Ovary (tissue), 9 donors: ENCODE data around the gene TM9SF4. TPM values are rescaled to one million over a fixed set of nuclear protein-coding genes. Genes with fewer than 3 reads are reported as not detected.

Experiments used
- DNase-seq, 5 donors: peaks; one replicate each; pipeline ENCODE4 v3.0.0-alpha.2; 2019 to 2020
- H3K27ac ChIP-seq, 2 donors: fragments of 200-600 bp; one replicate each; pipeline versions ENCODE4 v1.5.1 to v1.8.0; 2019 to 2022
- H3K27me3 ChIP-seq: fragments of 200-600 bp; one replicate; pipeline ENCODE4 v1.8.0; 2022
- H3K36me3 ChIP-seq: fragments of 200-600 bp; sonication (generic); one replicate; pipeline ENCODE4 v1.5.1; 2019
- H3K4me1 ChIP-seq: one replicate; pipeline ENCODE4 v1.8.1; 2013; ENCODE audit warnings: mild to moderate bottlenecking, moderate library complexity; ENCODE audit not compliant: insufficient read depth
- H3K4me3 ChIP-seq: fragments of 200-600 bp; sonication (generic); one replicate; pipeline ENCODE4 v1.5.1; 2017
- H3K9me3 ChIP-seq, 2 donors: fragments of 200-600 bp in 1 of 2; sonication (generic) in 1 of 2; one replicate each; pipeline versions ENCODE4 v1.5.1 to v1.8.1; 2013 to 2019; ENCODE audit warnings: mild to moderate bottlenecking in 1 of 2, moderate library complexity in 1 of 2
- EP300 ChIP-seq: sonication (generic); formaldehyde crosslinking; IDR thresholded peaks from one replicate; pipeline ENCODE4 v1.6.1; 2017; ENCODE audit warnings: antibody characterized with exemption
- POLR2A ChIP-seq: fragments of 450-650 bp; IDR thresholded peaks from one replicate; pipeline ENCODE4 v1.6.1; 2017; ENCODE audit warnings: antibody characterized with exemption, mild to moderate bottlenecking, moderate library complexity
- WGBS, 3 donors: extraction: QIAGEN DNeasy Blood & Tissue Kit in 1 of 3; methylation state at CpG; one replicate each; pipeline versions ENCODE4 v1.1.5 to v1.1.7; 2013 to 2017; 5-methylcytosine and 5-hydroxymethylcytosine counted together
- intact Hi-C, 4 donors: fragments of 100-400 bp; cut with DNase I; formaldehyde crosslinking; loops; one replicate each; pipeline versions ENCODE4 v1.11.0 to v1.15.1; 2022 to 2023
- polyA plus RNA-seq, 2 donors: library from polyadenylated mRNA; stranded (reverse); fragments of 200-250 nt in 1 of 2; fragments of 350-450 nt in 1 of 2; fragmentation: Illumina TruSeq in 1 of 2; extraction: RNeasy Lipid Tissue Mini Kit (QIAGEN cat#74804) in 1 of 2; gene quantifications; one replicate each; pipeline ENCODE4 v1.2.3, GENCODE V29; 2013 to 2014
- total RNA-seq, 7 donors: library from RNA; depleted of rRNA in 2 of 7; stranded (reverse); fragments of >200 nt in 2 of 7; fragmentation: NEBNext Ultra II Directional in 3 of 7; extraction: Animal tissue kit (Norgen Biotek cat#: 25700) in 3 of 7; gene quantifications; one replicate each; pipeline versions ENCODE4 v1.1.0 to v1.2.4, GENCODE V29; 2016 to 2023
- TF ChIP-seq, protein P1 (sequence below), 3 donors: fragments of 450-650 bp in 2 of 3; fragments of 200-600 bp in 1 of 3; IDR thresholded peaks; one replicate each; pipeline versions ENCODE4 v1.5.1 to v1.8.0; 2016 to 2022; ENCODE audit warnings: antibody characterized with exemption in 3 of 3, mild to moderate bottlenecking in 1 of 3
- donor health status: DM: no; HTN: no; CAD: no; lungs with moderate emphysema.
- donor health status: DM: no; HTN: no; CAD: no.
- donor health status: Bipolar disorder and iron deficiency.
- donor health status: DM: yes; HTN: yes; CAD: no.
- donor health status: DM: no; HTN: no; CAD: no.
- donor health status: DM: yes; HTN: yes; CAD: no.

TM9SF4 gene
- total and polyA plus RNA-seq, 9 donors = 16.2 to 51.0 (median 37.2) TPM

DNA sequence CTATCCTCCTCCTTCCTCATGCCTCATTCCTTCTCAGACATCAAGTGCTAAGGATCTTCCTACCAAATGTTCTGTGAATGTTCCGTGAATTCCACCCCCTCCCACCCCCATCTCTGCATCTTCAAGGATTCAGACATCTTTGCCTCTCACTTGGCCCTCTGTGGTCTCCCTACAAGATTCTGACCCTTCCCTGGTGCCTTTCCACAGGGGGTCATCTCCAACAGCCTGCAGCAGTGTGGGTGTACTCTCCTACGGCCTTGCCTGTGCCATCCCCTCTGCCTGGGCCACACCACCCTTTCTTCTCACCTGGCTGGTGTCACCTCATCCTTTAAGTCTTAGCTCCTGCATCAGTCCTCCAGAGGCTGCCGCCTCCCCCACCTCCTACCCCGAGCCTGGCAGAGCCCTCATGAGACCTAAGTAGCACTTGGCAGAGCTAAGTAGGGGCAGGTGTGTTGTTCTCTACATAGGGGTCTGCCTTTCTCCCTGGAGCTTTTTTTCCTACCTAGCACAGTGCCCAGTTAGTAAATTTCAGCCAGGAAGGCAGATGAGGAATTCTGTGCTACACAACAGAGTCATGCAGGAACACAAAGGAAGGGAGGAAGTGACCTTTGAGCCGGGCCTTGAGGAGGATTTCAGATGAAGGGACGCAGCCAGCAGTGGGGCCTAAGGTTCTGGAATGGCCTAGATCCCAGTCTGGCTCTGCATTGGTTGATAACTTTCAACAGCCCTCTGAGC, 43.1 kb downstream of the TM9SF4 start:
- peak in 2 of 5 donors; percentile 4 to 19 for DNase-seq

GRCh38 chr20:32153156-32153665, 43.7 kb downstream of the TM9SF4 start:
- DNase-seq = peak in 2 of 5 donors; percentile 9 to 12
- Histone ChIP-seq H3K9me3 (no peaks in the 10 kb centered on the region), H3K27me3 (no peaks in the 10 kb centered on the region), H3K4me1 (no peaks in the 10 kb centered on the region), H3K36me3 (no peaks in the 10 kb centered on the region), H3K4me3 (no peak overlapping the region), H3K27ac (no peak overlapping the region)
- 92 to 93% (median 93%) methylated on average over 4 of the region's 4 CpGs for WGBS, 3 donors
- no peak for TF ChIP-seq POLR2A
- TF ChIP-seq, protein P1, sequence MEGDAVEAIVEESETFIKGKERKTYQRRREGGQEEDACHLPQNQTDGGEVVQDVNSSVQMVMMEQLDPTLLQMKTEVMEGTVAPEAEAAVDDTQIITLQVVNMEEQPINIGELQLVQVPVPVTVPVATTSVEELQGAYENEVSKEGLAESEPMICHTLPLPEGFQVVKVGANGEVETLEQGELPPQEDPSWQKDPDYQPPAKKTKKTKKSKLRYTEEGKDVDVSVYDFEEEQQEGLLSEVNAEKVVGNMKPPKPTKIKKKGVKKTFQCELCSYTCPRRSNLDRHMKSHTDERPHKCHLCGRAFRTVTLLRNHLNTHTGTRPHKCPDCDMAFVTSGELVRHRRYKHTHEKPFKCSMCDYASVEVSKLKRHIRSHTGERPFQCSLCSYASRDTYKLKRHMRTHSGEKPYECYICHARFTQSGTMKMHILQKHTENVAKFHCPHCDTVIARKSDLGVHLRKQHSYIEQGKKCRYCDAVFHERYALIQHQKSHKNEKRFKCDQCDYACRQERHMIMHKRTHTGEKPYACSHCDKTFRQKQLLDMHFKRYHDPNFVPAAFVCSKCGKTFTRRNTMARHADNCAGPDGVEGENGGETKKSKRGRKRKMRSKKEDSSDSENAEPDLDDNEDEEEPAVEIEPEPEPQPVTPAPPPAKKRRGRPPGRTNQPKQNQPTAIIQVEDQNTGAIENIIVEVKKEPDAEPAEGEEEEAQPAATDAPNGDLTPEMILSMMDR (IDR thresholded peaks at IDR 0.05) = no peak
- TF ChIP-seq EP300 = no peak
- intact Hi-C loops = no loop called here

More for the DNA sequence above, 43.1 kb downstream of the TM9SF4 start:
- no peak overlapping the region for H3K4me3 ChIP-seq
- H3K9me3 ChIP-seq = no peaks in the 10 kb centered on the region
- no peak for TF ChIP-seq EP300
- TF ChIP-seq, protein P1 (IDR thresholded peaks at IDR 0.05) = no peak
- no peak for TF ChIP-seq POLR2A
- WGBS, 3 donors = 67 to 69% (median 68%) methylated on average over 6 of the region's 6 CpGs
- H3K27me3 ChIP-seq = no peaks in the 10 kb centered on the region
- intact Hi-C loops = no loop called here
- no peak overlapping the region for H3K27ac ChIP-seq
- H3K36me3 ChIP-seq = no peaks in the 10 kb centered on the region
- no peaks in the 10 kb centered on the region for H3K4me1 ChIP-seq

DNA sequence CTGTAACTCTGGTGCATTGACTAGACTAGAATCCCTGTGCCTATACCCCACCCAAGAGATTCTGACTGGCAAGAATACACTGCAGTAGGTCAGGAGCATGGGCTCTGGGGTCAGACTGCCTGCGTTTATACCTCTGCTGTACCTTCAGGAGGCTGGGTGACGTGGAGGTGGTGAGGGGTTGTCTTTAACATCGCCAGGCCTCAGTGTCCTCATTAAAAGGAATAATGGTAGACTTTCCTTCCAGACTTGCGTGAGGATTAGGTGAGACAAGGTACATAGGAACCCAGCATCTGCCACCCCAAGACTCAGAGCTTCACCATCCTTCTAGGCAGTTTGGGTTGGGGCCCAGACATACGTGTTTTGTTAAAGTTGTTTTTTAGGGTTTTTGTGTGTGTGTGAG, 44.3 kb downstream of the TM9SF4 start:
- Histone ChIP-seq H3K27me3 (no peaks in the 10 kb centered on the region), H3K4me3 (no peak overlapping the region), H3K4me1 (no peaks in the 10 kb centered on the region), H3K27ac (no peak overlapping the region), H3K36me3 (no peaks in the 10 kb centered on the region), H3K9me3 (no peaks in the 10 kb centered on the region)
- intact Hi-C loops = no loop called here
- WGBS, 3 donors = 89 to 97% (median 94%) methylated on average over 5 of the region's 5 CpGs
- TF ChIP-seq POLR2A (no peak), EP300 (no peak)
- TF ChIP-seq, protein P1 (IDR thresholded peaks at IDR 0.05) = no peak
- peak in 2 of 5 donors; percentile 4 to 10 for DNase-seq

DNA sequence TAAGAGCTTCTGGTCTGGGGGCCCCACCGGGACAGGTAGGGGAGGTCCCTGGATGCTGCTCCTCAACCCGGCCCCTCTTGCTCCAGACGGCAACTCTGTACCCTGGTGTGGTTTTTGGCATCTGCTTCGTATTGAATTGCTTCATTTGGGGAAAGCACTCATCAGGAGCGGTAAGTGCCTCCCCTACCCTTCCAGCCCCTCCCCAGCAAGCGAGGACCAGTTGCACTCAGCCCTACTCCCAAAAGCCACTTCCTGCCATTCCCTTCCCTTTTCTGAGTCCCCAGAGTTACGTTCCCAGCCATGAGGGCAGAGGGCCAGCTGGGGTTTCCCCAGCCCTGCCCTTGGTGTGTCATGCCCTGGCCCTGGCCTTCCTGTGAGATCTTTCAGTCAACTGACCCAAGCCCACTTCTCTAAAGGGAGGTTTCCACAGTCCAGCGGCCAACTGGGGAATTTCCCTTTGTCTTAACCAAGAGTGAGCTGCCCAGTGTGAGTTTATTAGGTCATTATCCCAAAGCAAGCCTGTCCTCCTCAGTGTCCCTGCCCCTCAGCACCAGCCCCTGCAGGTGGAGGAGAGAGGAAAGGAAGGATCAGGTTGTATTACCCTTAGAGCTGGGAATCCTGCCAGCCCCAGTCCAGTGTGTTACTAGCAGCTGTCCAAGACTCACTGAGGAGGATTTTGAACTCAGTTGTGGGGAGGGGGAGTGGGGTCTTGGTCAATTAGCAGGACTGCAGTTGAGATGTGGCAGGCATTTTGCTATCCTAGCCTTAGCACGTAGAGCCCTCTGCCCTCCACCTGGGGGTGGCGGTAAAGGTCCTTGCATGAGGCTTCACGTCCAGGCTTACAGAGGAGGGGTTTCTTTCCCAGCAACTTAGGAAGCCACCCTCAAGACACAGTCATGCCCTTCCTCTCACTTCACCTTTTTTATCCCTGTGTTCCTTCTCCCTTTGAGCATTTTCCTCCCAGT, 45.8 kb downstream of the TM9SF4 start:
- no peak overlapping the region for H3K4me3 ChIP-seq
- WGBS, 3 donors = 44 to 50% (median 47%) methylated on average over 11 of the region's 11 CpGs
- DNase-seq = peak; percentile 47 to 70 (median 51)
- no peak overlapping the region for H3K27ac ChIP-seq
- intact Hi-C loops = no loop called here
- no peaks in the 10 kb centered on the region for H3K27me3 ChIP-seq
- no peaks in the 10 kb centered on the region for H3K4me1 ChIP-seq
- H3K36me3 ChIP-seq = no peaks in the 10 kb centered on the region
- TF ChIP-seq, protein P1 (IDR thresholded peaks at IDR 0.05) = no peak
- no peak for TF ChIP-seq EP300
- TF ChIP-seq POLR2A = no peak
- no peaks in the 10 kb centered on the region for H3K9me3 ChIP-seq
